SK-N-MC (cell line): ENCODE results near the gene KCNN1.

Experiments used
- EZH2 ChIP-seq: fragments of 200-600 bp; sonication (generic); IDR thresholded peaks from one replicate; pipeline ENCODE4 v1.6.1; 2017; ENCODE audit warnings: antibody characterized with exemption
- POLR2AphosphoS5 ChIP-seq: IDR thresholded peaks from 2 replicates; pipeline ENCODE4 v1.6.1; 2012; ENCODE audit warnings: mild to moderate bottlenecking, low read depth, low read length, borderline replicate concordance

- TF ChIP-seq POLR2AphosphoS5 (no peak), EZH2 (no peak)
Observed at GRCh38 chr19:18014197-18014596, 47.3 kb downstream of the KCNN1 start.
